ENCODE data around the gene C16orf46.

C16orf46 gene

GRCh38 chr16:81061307-81061640 lies 15.8 kb downstream of the C16orf46 start:
- H3F3A ChIP-seq (ENCODE audit: low read depth), result no peaks in the 10 kb centered on the region
- no peak overlapping the region for H3K9ac ChIP-seq (ENCODE audit: low read depth, low read length, poor library complexity, severe bottlenecking)
- H3K4me2 ChIP-seq (ENCODE audit: low read depth, low read length, poor library complexity, severe bottlenecking), result no peak overlapping the region
- no peaks in the 10 kb centered on the region for H4K20me1 ChIP-seq (ENCODE audit: insufficient read depth, low read length, poor library complexity, severe bottlenecking)
- H3K79me2 ChIP-seq (ENCODE audit: insufficient read depth, low read length), result no peaks in the 10 kb centered on the region
- TF ChIP-seq EZH2phosphoT487 (IDR thresholded peaks at IDR 0.05; ENCODE audit: borderline replicate concordance), result no peak
- TF ChIP-seq CTCF (conservative IDR thresholded peaks at IDR 0.05; ENCODE audit: low read length), result no peak
- no peaks in the 10 kb centered on the region for H3K27me3 ChIP-seq (ENCODE audit: insufficient read depth, low read length, poor library complexity, severe bottlenecking)
- no peaks in the 10 kb centered on the region for H3K9me3 ChIP-seq (ENCODE audit: insufficient read depth, low read depth, low read length)
- no peaks in the 10 kb centered on the region for H3K36me3 ChIP-seq (ENCODE audit: insufficient read depth, low read length)
- H2AFZ ChIP-seq (ENCODE audit: low read length), result no peak overlapping the region
- H3K4me1 ChIP-seq (ENCODE audit: insufficient read depth, low read length, poor library complexity, severe bottlenecking), result no peaks in the 10 kb centered on the region
- no peak overlapping the region for H3K4me3 ChIP-seq (ENCODE audit: low read length, poor library complexity, severe bottlenecking)
- no peaks in the 10 kb centered on the region for H3K9me2 ChIP-seq (replicated peaks; ENCODE audit: low read depth, low read length)

GRCh38 chr16:81060576-81061306 lies 16.3 kb downstream of the C16orf46 start:
- H3K79me2 ChIP-seq (ENCODE audit: insufficient read depth, low read length), result no peaks in the 10 kb centered on the region
- no peak overlapping the region for H2AFZ ChIP-seq (ENCODE audit: low read length)
- no peaks in the 10 kb centered on the region for H3K27me3 ChIP-seq (ENCODE audit: insufficient read depth, low read length, poor library complexity, severe bottlenecking)
- no peaks in the 10 kb centered on the region for H3K36me3 ChIP-seq (ENCODE audit: insufficient read depth, low read length)
- no peak overlapping the region for H3K9ac ChIP-seq (ENCODE audit: low read depth, low read length, poor library complexity, severe bottlenecking)
- H3K9me3 ChIP-seq (ENCODE audit: insufficient read depth, low read depth, low read length), result no peaks in the 10 kb centered on the region
- no peak overlapping the region for H3K4me3 ChIP-seq (ENCODE audit: low read length, poor library complexity, severe bottlenecking)
- H3F3A ChIP-seq (ENCODE audit: low read depth), result no peaks in the 10 kb centered on the region
- H3K4me1 ChIP-seq (ENCODE audit: insufficient read depth, low read length, poor library complexity, severe bottlenecking), result no peaks in the 10 kb centered on the region
- no peaks in the 10 kb centered on the region for H3K9me2 ChIP-seq (replicated peaks; ENCODE audit: low read depth, low read length)
- no peaks in the 10 kb centered on the region for H4K20me1 ChIP-seq (ENCODE audit: insufficient read depth, low read length, poor library complexity, severe bottlenecking)
- H3K4me2 ChIP-seq (ENCODE audit: low read depth, low read length, poor library complexity, severe bottlenecking), result no peak overlapping the region
- TF ChIP-seq EZH2phosphoT487 (IDR thresholded peaks at IDR 0.05; ENCODE audit: borderline replicate concordance) (no peak), CTCF (conservative IDR thresholded peaks at IDR 0.05; ENCODE audit: low read length) (no peak)

- Histone ChIP-seq H3K79me2 (ENCODE audit: insufficient read depth, low read length) (no peaks in the 10 kb centered on the region), H3K9ac (ENCODE audit: low read depth, low read length, poor library complexity, severe bottlenecking) (no peak overlapping the region), H2AFZ (ENCODE audit: low read length) (no peak overlapping the region), H3K9me3 (ENCODE audit: insufficient read depth, low read depth, low read length) (no peaks in the 10 kb centered on the region), H3K4me1 (ENCODE audit: insufficient read depth, low read length, poor library complexity, severe bottlenecking) (no peaks in the 10 kb centered on the region), H3K9me2 (replicated peaks; ENCODE audit: low read depth, low read length) (no peaks in the 10 kb centered on the region), H3K27me3 (ENCODE audit: insufficient read depth, low read length, poor library complexity, severe bottlenecking) (no peaks in the 10 kb centered on the region), H3K36me3 (ENCODE audit: insufficient read depth, low read length) (no peaks in the 10 kb centered on the region), H3F3A (ENCODE audit: low read depth) (no peaks in the 10 kb centered on the region), H4K20me1 (ENCODE audit: insufficient read depth, low read length, poor library complexity, severe bottlenecking) (no peaks in the 10 kb centered on the region), H3K4me2 (ENCODE audit: low read depth, low read length, poor library complexity, severe bottlenecking) (no peak overlapping the region), H3K4me3 (ENCODE audit: low read length, poor library complexity, severe bottlenecking) (no peak overlapping the region)
- TF ChIP-seq CTCF (conservative IDR thresholded peaks at IDR 0.05; ENCODE audit: low read length) (no peak), EZH2phosphoT487 (IDR thresholded peaks at IDR 0.05; ENCODE audit: borderline replicate concordance) (no peak)
Measured at GRCh38 chr16:81053761-81054160, 23.3 kb downstream of the C16orf46 start.
